HL-60 (cell line): Measurements from ENCODE around the gene DLG1.

Experiments
- DNase-seq, 2 experiments: peaks; one replicate each; pipeline ENCODE4 v3.0.0-alpha.2; 2010 to 2020; ENCODE audit warnings: low read depth in 1 of 2, low spot score in 1 of 2
- H3K27ac ChIP-seq: fragments of 250-450 bp; sonication (Bioruptor Pico); replicated peaks from 2 replicates; pipeline ENCODE4 v1.5.1; 2020; ENCODE audit warnings: mild to moderate bottlenecking, moderate library complexity
- H3K27me3 ChIP-seq: fragments of 250-450 bp; sonication (Bioruptor Pico); 2 replicates; pipeline ENCODE4 v1.5.1; 2021; ENCODE audit warnings: mild to moderate bottlenecking, moderate library complexity; ENCODE audit not compliant: insufficient read depth, poor library complexity, severe bottlenecking
- H3K4me3 ChIP-seq: replicated peaks from 2 replicates; pipeline ENCODE4 v1.5.1; 2011; ENCODE audit warnings: mild to moderate bottlenecking, control low read depth, low read length; ENCODE audit not compliant: insufficient read depth
- CTCF ChIP-seq: IDR thresholded peaks from one replicate; pipeline ENCODE4 v1.5.1; 2011; ENCODE audit warnings: low read length, control low read depth, inconsistent platforms; ENCODE audit not compliant: insufficient read depth
- GABPA ChIP-seq: IDR thresholded peaks from 2 replicates; pipeline ENCODE4 v1.6.1; 2012; ENCODE audit warnings: low read depth
- POLR2AphosphoS5 ChIP-seq: IDR thresholded peaks from 2 replicates; pipeline ENCODE4 v1.6.1; 2012; ENCODE audit warnings: low read depth
- REST ChIP-seq: IDR thresholded peaks from 2 replicates; pipeline ENCODE4 v1.6.1; 2012; ENCODE audit warnings: low read depth; ENCODE audit not compliant: insufficient replicate concordance
- SPI1 ChIP-seq: IDR thresholded peaks from 2 replicates; pipeline ENCODE4 v1.6.1; 2012; ENCODE audit warnings: low read depth, mild to moderate bottlenecking, borderline replicate concordance

Gene DLG1

GRCh38 chr3:197305854-197306253 lies 7.4 kb upstream of the DLG1 start:
- Histone ChIP-seq H3K27me3 (no peaks in the 10 kb centered on the region), H3K27ac (no peak overlapping the region), H3K4me3 (no peak overlapping the region)
- TF ChIP-seq SPI1 (no peak), CTCF (no peak), REST (no peak), POLR2AphosphoS5 (no peak), GABPA (no peak)
- no peak for DNase-seq

GRCh38 chr3:197303452-197303851 lies 5.0 kb upstream of the DLG1 start:
- DNase-seq: no peak
- TF ChIP-seq REST (no peak), GABPA (no peak), SPI1 (no peak), CTCF (no peak), POLR2AphosphoS5 (no peak)
- Histone ChIP-seq H3K4me3 (no peak overlapping the region), H3K27ac (no peak overlapping the region), H3K27me3 (peaks cover 4% of the 10 kb centered on the region)

GRCh38 chr3:197302696-197303341 lies 4.4 kb upstream of the DLG1 start:
- peak in 1 of 2 experiments; percentile 9 for DNase-seq
- TF ChIP-seq GABPA (no peak), POLR2AphosphoS5 (no peak), REST (no peak), CTCF (no peak), SPI1 (no peak)
- Histone ChIP-seq H3K27me3 (peaks cover 4% of the 10 kb centered on the region), H3K4me3 (no peak overlapping the region), H3K27ac (no peak overlapping the region)
